Measurements from ENCODE around the gene HSPB6.

The HSPB6 gene

GRCh38 chr19:35713904-35714495, 42.8 kb downstream of the HSPB6 start:
- DNase-seq: no peak

GRCh38 chr19:35713506-35713850, 43.4 kb downstream of the HSPB6 start:
- no peak for DNase-seq

GRCh38 chr19:35712567-35713505, 44.0 kb downstream of the HSPB6 start:
- DNase-seq: peak; percentile 58

- peak; percentile 52 for DNase-seq
Observed at GRCh38 chr19:35710784-35711723, 45.8 kb downstream of the HSPB6 start.

GRCh38 chr19:35708391-35708790, 48.4 kb downstream of the HSPB6 start:
- DNase-seq: no peak
